NCI-H1694 (cell line): ENCODE data around the gene CIC.
"Not testable (repeated sequence)": the region's sequence is repeated elsewhere in the genome, so short reads cannot be mapped to it uniquely, and the experiment has no call there.

Source experiments
- DNase-seq: peaks from one replicate; lab custom pipeline; 2025; lab: John Stamatoyannopoulos, UW

CIC gene

DNA sequence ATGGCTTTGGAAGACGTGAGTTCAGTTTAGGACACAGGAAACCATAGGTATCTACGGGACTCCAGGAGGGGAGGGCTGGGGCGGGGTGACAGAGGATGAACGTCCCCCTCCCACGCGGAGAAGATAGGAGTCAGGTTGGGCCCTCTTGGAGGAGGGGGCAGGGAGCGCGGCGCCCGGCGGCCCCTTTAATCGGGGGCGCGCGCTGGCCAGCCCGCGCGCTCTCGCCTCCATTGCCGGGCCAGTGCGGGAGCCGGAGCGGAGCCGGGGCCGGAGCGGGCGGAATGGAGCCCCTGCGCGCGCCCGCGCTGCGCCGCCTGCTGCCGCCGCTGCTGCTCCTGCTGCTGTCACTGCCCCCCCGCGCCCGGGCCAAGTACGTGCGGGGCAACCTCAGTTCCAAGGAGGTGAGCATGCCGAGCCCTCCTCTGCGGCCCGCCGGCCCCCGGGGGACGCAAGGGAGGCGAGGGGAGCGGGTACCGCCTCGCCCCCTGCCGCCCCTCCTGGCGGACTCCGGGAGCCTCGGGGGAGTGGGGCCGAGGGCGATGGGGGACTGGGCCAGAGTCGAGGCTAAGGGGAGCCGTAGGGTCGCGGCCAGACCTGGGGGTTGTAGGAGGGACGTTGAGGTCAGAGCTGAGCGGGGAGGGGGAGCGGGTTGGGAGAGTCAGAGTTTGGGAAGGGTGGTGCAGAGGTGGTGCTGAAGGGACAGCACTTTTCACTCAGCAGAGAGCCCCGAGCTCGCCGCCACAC, 44.2 kb downstream of the CIC start, which contains the start of gene TMEM145:
TMEM145 (plus strand) TSS at position 214 of the 744 bp plus-strand sequence; CDS start at position 282, 68 bp downstream.
- no peak for DNase-seq

DNA sequence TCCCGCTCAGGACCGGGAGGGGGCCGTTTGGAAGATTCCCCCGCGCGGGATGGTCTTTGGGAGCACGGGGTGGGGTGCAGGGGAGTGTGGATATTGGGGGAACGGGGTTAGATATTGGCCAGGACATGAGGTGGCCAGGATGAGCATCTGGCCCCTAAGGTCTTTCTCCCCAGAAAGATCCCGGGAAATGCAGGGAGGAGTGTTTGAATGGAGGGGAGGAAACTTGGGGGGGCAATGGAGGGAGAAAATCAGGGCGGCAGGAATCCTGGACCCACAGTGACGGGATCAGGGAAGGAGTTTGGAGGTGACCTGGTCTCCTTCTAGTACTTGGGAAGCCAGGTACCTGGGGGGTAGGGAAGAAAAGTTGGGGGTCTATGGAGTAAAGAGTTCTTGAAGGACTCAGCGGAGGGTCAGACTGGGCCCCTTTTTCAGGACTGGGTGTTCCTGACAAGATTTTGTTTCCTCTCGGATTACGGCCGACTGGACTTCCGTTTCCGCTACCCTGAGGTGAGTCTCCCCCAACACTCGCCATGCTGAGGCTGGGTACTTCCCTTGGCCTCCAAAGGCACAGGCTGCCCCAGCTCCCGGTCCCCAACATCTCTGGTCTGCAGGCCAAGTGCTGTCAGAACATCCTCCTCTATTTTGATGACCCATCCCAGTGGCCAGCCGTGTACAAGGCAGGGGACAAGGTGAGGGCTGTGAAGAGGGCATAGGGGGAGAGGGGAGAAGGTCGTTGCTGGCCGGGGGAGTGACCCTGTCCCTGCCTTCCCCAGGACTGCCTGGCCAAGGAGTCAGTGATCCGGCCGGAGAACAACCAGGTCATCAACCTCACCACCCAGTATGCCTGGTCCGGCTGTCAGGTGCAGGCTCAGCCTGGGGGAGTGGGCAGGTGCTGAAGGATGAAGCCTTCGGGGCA, 45.0 kb downstream of the CIC start:
- no peak for DNase-seq

DNA sequence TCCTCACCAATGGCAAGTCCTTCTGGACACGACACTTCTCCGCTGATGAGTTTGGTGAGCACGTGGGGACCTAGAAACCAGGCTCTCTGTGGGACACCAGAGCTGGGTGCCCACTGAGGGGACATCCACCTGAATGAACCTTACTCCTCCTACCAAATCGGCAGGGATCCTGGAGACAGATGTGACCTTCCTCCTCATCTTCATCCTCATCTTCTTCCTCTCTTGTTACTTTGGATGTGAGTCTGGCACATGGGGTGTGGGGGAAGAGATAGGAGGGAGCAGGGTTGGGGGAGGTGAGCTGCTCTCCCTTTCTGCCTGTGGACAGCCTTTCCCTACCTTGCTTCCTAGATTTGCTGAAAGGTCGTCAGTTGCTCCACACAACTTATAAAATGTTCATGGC, 46.0 kb downstream of the CIC start:
- DNase-seq: no peak

DNA sequence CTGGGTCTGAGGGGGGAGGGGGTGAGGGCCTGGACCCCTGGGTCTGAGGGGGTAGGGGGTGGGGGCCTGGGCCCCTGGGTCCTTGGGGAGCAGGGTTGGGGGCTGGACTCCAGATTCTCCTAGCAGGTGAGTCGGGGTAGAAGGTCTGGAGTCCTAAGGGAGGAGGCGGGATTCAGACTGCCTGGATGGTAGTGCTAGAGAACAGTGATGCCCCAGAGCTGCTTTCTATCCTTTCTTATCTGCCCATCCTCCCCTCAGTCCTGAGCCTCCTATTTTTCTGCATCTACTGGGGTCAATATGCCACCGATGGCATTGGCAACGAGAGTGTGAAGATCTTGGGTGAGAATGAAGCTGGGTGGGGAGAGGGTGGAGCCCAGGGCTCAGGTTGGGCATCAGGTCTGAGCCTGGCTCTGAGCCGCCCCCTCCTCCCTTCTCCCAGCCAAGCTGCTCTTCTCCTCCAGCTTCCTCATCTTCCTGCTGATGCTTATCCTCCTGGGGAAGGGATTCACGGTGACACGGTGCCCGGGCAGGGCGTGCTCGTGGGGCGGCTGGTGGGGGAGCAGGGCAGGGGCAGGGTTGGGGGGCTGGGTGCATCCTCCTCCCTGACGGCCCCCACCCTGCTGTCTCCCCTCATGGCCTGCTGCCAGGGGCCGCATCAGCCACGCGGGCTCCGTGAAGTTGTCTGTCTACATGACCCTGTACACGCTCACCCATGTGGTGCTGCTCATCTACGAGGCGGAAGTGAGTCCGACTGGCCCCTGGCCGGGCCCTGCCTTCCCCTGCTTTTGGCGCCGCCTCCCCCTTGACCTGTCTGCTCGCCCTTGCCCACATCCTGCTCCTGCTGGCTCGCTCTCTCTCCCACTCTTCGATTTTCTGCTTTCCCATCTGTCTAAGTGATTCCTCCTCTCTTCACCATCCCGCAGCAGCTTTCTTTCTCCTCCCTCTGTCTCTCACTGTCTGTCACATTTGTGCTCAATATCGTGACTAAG, 47.5 kb downstream of the CIC start:
- DNase-seq: peak; percentile 49

DNA sequence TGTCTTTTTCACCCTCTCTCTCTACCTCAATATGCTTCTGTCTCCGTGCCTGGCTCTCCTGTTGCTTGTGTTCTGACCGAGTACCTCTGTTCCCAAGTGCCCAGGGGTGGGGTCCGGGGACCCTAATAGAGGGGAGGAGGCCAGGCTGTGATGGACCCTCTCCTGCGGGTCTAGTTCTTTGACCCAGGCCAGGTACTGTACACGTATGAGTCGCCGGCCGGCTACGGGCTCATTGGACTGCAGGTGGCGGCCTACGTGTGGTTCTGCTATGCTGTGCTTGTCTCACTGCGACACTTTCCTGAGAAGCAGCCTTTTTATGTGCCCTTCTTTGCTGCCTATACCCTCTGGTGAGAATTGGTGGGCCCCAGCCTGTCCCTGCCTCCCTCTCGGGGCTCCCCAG, 48.5 kb downstream of the CIC start:
- DNase-seq: no peak

DNA sequence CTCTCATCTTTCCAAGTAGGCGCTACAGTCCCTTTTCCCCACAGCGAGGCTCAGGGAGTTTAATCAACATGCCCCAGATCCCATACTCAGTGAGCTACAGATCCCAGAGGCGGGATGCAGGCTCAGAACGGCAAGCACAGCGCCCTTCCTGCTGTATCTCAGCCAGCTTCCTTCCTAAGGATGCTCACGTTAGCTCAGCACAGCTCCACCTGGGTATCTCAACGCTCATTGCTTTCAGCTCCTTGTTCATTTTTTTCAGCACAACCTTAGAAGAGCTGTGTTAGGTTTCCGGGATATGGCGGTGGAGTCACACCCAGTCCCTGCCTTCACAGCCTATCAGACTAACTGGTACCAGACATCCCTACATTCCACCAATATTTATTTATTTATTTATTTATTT, 53.3 kb downstream of the CIC start:
- no peak for DNase-seq

DNA sequence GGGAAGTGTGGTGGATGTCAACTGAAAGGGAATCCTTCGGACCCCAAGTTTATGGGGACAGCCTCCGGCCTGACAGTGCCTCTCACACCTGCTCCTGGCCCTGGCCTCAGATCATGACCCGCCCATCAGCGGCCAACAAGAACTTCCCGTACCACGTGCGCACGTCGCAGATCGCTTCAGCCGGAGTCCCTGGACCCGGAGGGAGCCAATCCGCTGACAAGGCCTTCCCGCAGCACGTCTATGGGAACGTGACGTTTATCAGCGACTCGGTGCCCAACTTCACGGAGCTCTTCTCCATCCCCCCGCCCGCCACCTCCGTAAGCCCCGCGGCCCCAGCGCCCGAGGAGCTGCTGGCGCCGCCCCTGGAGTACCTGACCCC, 54.4 kb downstream of the CIC start:
- no peak for DNase-seq

DNA sequence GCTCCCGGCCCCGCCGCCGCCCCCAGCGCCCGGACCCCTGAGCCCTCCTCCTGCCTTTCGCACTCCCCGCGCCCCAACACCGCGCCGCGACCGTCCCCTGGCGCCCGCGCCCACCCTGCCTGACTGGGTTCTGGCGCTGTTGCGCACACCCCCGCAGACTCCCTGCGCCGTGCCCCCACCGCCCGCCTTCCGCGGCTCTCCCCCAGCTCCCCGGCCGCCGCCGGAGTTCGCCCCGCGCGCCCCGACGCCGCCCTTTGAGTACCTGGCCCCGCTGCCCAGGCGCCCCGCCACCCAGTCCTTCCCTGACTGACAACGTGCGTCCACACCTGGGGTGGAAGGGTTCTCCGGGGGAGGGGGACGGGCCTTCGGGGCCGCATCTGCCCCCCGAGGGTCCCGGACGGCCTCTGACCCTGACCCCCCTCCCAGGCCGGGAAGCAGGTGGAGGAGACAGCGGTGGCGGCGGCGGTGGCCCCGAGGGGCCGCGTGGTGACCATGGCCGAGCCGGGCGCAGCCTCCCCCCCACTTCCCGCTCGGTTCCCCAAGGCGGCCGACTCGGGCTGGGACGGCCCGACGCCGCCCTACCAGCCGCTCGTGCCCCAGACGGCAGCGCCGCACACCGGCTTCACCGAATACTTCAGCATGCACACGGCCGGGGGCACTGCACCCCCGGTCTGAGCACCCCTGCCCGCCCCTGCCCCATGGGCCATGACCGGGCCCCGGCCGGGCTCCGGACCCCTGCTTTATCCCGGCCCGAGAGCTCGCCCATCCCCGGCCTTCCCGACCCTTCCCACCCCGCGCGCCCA, 55.0 kb downstream of the CIC start:
- no peak for DNase-seq

DNA sequence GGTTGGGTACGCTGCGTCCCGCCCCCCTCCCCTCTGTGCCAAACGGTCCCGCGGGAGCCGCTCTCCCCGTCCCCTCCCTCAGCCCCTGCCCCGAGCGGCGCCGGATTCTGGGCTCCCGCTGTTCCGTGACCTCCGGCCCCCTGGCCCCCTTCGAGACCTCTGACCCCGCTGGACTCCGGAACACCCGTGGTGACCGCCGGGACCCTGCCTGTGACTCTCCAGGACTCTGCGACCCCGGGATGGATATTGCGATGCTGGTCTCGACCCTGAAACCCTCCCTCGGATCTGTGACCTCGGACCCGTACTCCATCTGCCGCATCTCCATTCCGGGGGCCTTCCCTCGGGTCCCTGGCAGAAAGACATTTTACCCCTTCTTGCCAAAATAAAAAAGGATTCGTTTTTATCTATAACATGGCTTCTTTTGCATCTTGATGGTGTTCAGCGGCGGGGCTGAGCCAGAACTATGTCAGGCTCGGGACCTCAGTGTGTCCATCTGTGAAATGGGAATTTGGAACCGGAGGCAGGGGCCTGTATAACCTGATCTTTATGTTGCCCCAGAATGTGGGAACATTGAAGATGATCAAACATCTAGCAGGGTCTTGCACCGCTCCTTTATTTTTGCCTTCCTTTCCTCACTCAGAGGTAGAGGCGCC, 55.7 kb downstream of the CIC start:
- DNase-seq: no peak

DNA sequence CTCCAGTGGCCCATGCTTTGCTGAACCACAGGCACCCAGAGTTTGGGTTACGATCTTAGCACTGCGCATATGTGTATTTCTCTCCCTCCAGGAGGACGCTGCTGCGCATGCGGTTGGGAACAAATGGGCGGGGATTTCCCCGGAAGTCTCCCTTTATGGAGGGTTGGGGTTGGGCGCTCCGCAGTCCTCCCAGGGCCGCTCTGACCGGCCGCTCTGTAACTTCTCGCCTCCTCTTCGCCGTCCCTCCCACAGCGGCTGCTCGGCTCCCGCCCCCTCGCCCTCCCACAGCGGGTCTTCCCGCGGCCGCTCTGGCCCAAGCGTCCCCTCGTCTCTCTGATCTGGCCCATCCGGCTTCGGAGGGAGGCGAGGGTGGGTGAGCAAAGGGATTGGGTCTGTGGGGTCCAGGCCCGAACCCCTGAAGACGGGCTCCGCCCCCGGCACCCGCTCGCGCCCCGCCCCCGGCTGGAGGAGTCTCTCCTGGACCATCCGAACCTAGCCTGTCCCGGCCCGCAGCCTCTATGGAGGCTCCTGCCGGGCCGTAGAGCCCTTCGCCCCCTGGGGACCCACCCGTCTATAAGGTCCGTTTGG, 56.4 kb downstream of the CIC start, which contains the start of gene MEGF8:
MEGF8 (plus strand) TSS at position 328 of the 588 bp plus-strand sequence. CDS start 609 bp downstream, outside the sequence.
- peak; percentile 99 for DNase-seq

DNA sequence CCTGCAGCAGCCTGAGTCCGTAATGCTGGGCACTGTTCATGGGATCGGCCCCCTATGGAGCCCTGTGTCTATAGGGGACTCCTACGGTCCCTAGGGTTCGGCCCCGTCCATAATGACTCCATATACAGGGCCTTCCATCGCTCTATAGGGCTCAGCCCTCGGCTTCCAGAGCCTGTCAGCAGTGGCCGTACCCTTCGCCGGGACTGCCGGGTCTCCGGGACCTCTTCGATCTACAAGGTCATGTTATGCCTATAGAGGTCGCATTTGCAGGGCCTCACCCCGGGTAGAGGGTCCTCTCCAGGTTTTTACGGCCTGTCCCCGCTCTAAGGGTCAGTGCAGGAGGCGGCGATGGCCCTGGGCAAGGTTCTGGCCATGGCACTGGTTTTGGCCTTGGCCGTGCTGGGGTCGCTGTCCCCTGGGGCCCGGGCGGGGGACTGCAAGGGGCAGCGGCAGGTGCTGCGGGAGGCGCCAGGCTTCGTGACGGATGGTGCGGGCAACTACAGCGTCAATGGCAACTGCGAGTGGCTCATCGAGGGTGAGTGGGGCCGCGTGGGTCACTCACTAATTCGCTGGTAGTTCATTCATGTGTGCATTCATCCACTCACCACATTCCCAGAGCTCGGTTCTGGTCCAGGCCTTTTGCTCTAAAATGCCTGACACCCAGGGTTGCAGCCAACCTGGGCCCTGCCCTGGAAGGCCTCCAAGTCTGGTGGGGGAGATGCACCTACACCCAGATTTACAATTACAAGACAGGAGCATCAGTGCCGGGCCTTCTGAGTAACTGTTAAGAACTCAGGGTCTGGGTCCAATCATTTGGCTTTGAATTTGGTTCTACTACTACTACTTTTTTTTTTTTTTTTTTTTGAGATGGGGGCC, 57.1 kb downstream of the CIC start:
- DNase-seq: no peak

DNA sequence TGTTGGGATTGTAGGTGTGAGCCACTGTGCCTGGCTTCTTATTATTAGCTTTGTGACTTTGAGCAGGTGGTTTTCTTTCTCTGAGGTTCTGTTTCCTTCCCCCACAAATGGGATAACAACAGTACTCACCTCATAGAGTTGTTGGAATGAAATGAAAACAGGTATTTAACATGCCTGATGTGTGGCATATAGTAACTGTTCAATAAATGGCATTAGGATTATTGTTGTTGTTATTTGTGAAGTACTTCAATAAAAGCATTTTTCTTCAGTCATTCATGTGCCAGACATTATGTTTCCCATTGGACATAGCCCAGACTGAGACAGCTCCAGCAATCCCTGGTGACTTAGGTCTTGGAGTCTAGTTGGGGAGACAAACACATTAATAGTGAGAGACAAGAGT, 57.9 kb downstream of the CIC start:
- no peak for DNase-seq

DNA sequence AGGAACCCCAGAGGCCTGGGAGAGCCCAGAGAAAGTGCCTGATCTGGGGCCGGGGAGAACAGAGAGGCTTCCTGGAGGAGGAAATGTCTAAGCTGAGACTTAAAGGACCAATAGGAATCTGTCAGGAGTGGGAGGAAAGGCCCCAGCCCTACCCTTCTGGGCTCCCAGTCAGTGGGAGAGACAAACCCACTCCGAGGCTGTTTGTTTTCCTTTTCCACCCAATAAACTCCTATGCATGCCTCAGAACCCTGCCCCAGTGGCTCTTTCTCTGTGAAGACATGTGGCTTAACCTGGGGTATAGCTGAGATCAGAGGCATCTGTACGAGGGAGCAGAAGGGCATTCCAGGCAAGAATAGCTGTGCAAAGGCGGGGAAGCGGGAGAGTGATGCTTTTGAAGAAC, 58.3 kb downstream of the CIC start:
- DNase-seq: no peak

DNA sequence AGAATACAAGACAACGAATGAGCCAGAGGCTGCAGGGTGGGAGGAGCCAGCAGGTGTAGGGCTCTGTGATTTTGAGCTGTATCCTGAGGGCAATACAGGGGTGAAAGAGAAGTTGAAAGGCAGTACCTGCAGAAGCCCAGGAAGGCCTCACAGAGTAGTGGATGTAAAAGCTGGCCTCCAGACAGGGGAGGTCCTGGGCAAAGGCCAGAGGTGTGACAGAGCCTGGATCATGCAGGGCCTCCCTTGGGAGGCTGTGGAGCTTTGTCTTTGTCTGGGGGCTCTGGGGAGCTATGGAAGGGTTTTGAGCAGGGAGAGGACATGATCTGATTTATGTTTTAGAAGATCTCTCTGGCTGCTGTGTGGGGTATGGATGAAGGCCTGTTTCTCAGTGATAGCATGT, 59.1 kb downstream of the CIC start:
- DNase-seq: no peak

DNA sequence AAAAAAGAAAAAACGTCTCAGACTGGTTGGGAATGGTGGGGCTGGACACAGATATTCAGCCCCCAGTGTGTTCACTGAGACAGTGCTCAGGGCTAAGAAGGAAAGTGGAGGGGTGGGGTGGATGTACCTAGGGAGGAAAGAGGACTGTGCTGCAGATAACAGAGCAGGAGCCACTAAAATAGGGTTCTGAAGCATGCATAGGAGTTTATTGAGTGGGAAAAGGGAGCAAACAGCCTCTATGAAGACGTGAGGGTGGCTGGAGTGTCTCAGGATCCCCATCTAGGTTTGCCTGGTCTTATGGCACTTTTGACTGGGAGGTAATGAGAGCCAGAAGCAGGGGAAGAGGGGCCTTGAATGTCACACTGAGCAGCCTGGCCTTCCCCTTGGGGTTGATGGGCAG, 59.8 kb downstream of the CIC start:
- no peak for DNase-seq

DNA sequence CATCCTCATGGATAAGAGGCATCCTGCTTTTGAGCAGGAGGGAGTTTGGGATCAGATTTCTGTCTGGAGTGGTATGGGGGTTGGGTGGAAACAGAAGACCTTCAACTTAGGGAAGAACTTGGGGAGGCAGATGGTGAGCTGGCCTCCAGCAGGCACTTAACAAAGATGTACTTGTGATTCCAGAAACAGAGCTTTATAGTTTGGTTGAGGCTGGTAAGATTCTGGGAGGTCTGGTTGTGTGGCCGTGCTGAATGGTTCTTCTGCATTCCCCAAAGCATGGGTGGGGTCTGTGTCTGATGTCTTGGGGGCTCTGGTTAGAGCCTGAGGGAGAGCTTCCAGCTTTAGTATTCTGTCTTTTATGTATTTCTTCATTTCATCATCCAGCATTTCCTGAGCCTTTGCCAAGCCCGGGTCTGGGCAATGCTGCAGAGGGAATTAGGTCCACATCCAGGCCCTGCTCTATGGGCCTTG, 61.2 kb downstream of the CIC start:
- DNase-seq: no peak

DNA sequence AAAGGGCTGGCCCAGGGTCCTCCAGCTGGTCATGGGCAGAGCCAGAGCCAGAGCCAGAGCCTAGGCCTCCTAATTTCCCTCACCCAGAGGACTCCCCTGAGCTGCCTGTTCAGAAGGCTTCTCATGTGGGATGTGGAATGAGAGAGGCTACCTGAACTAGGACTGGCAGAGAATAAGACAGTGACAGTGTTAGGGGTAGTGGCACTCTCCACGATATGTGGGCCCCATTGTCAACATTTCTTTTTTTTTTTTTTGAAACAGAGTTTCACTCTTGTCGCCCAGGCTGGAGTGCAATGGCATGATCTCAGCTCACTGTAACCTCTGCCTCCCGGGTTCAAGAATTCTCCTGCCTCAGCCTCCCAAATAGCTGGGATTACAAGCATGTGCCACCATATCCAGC, 62.3 kb downstream of the CIC start:
- DNase-seq: not testable (repeated sequence)

DNA sequence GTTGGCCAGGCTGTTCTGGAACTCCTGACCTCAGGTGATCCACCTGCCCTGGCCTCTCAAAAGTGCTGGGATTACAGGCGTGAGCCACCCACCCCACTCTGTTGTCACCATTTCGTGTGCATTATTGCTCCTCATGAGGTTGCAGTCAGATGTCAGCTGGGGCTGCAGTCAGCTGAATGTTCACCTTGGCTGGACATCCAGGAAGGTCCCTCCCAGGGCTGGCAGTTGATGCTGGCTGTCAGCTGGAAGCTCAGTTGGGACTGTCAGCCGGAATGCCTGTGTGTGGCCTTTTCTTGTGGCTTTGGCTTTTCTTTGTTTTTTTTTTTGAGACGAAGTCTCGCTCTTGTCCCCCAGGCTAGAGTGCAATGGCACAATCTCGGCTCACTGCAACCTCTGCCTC, 63.0 kb downstream of the CIC start:
- DNase-seq: no peak

DNA sequence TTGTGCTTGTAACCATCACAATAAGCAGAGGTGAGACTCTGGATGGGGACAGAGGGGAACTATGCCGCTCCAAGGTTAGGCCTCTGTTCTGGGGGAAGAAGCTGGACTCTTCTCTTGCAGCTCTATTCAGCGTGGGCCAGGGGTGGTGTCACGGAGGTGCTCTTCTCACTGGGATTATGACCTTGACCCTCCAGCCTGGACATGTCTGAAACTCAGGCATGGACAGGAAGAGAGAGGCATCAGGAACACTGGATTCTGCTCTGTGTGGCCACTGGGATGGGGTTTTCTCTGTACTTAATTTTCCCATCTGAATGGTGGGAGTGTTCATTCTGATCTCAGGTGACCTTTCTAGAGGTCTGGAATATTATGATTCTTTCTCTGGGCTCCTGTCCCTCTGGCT, 64.0 kb downstream of the CIC start:
- DNase-seq: no peak
